Choroid plexus epithelial cell (primary cell): ENCODE data around the gene TSPAN14.

Source experiments
- DNase-seq: peaks from one replicate; pipeline ENCODE4 v3.0.0-alpha.2; 2010; ENCODE audit warnings: low read depth
- H3K4me3 ChIP-seq: 2 replicates; pipeline ENCODE4 v1.5.1; 2011; ENCODE audit warnings: low read depth, mild to moderate bottlenecking, control low read depth, low read length, moderate library complexity
- TF ChIP-seq, protein P1 (sequence below): conservative IDR thresholded peaks from 2 replicates; pipeline ENCODE4 v1.5.1; 2011; ENCODE audit warnings: low read depth, mild to moderate bottlenecking, control low read depth, inconsistent platforms, low read length, moderate library complexity

Gene TSPAN14

DNA sequence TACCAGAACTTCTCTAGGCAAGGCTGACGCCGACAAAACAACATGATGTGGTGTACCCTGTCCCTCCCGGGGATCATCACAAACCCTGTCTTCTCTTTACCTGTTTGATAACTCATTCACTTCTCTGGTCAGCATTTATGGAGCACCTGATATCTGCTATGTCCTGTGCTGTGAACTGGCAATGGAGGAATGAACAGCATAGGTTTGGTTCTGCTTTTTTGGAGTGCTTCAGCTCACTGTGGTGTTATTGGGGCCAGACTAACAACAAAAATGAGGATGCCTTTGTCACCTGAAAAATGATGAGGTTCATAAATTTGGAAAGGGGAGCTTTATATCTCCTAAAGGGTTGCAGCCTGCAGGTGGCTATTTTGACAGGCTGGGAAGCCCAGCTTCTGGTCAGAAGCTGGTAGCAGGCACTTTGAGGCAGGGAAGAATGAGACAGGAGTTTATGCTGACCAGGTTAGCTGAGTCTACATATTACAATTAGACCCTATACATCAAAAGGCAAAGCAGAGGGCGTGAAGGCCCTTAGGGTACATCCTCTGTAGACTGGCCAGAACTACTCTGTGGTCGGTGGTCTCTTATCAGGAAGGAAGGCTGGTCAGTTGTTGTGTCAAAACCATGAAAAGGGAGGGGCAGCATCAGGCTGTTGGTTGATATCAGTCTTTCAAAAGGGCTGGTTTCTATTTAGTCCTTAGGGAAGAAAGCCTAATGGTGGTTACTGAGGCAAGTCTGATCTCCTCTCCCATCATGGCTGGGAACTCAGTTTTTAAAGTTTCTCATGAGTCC is 125.9 kb downstream of the TSPAN14 start:
- no peak overlapping the region for H3K4me3 ChIP-seq
- TF ChIP-seq, protein P1, sequence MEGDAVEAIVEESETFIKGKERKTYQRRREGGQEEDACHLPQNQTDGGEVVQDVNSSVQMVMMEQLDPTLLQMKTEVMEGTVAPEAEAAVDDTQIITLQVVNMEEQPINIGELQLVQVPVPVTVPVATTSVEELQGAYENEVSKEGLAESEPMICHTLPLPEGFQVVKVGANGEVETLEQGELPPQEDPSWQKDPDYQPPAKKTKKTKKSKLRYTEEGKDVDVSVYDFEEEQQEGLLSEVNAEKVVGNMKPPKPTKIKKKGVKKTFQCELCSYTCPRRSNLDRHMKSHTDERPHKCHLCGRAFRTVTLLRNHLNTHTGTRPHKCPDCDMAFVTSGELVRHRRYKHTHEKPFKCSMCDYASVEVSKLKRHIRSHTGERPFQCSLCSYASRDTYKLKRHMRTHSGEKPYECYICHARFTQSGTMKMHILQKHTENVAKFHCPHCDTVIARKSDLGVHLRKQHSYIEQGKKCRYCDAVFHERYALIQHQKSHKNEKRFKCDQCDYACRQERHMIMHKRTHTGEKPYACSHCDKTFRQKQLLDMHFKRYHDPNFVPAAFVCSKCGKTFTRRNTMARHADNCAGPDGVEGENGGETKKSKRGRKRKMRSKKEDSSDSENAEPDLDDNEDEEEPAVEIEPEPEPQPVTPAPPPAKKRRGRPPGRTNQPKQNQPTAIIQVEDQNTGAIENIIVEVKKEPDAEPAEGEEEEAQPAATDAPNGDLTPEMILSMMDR: no peak
- no peak for DNase-seq

DNA sequence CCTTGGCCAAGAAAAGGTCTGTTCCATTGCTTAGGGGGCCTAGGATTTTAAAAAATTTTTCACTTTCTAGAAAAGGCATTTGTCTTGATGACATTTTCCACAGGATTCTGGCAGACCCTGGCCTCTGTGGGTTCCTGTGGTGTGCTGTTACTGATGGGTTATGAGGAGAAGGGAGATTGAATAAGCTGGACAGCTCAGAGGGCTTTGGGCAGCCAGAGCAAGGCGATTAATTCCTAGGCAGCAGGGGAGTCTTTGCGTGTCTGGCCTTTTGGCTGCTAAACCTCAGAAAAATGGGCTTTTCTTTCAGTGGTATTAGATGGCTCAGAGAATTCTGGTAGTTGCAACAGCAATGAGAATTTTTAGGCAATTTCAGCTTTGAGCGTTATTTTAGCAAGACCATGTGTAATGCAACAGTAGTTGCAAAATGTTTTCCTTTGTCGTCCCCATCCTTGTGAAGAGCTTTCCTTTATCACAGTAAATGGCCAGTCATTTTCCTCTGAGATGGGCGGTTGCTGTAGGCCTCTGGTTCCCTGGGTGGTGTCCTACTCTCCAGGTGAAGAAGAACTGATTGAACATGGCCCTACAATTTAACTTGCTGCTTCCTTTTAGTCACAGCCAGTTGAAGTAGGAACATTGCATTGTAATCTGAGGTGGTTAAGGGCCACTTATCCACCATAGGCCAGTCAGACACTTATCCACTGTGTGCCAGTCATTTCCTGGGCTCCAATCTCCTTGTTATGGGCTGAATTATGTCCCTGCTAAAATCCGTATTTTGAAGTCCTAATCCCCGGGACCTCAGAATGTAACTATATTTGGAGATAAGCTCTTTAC is 126.7 kb downstream of the TSPAN14 start:
- no peak for DNase-seq
- TF ChIP-seq, protein P1: no peak
- H3K4me3 ChIP-seq: no peak overlapping the region

DNA sequence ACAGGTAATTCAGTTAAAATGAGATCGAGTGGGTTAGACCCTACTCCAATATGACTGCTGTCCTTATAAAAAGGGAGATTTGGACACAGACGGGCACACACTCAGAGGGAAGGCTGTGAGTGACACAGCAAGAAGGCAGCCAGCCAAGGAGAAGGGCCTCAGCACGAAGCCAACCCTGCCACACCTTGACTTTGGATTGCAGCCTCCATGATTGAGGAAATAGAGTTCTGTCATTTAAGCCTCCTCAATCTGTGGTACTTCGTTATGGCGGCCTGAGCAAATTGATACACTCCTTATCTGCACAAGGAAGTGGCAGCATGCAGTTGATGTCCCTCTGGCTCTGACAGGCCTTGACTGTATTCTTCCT is 127.3 kb downstream of the TSPAN14 start:
- no peak overlapping the region for H3K4me3 ChIP-seq
- TF ChIP-seq, protein P1: no peak
- DNase-seq: no peak

DNA sequence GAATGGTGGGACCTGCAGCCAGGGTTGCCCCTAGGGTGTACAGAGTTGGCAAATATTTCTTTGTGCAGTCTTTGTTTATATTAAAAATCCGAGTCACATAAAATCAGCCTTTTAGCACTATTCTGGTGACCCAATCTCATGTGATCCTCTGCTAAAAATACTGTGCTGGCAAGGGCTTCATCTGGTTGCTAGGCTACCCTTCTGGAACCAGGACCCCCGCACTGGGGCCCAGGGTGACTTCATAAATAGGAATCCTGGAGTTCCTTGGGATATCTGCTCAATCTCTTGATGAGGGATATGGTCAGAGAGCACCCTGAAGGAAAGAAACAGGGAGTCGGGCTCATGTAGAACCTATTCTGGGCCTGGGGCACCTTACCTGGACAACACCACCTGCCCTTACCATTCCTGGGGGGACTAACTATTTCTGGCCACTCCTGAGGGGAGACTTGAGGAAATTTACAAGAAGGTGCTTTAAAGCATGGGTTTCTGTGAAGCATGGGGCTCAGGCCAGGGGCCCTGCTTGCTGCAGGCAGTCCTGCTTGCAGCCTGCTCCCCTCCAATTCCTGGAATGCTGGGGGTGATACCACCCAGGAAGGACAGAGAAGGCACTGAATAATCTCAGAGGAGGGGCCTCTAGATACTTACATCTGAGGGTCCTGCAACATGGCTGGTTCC is 128.3 kb downstream of the TSPAN14 start:
- no peak overlapping the region for H3K4me3 ChIP-seq
- DNase-seq: no peak
- TF ChIP-seq, protein P1: no peak
